DMS 273 (cell line): ENCODE measurements around the gene C16orf86.

Source experiments
- DNase-seq: peaks from one replicate; lab custom pipeline; 2025; ENCODE audit not compliant: unreplicated experiment; lab: John Stamatoyannopoulos, UW

The C16orf86 gene, protein sequence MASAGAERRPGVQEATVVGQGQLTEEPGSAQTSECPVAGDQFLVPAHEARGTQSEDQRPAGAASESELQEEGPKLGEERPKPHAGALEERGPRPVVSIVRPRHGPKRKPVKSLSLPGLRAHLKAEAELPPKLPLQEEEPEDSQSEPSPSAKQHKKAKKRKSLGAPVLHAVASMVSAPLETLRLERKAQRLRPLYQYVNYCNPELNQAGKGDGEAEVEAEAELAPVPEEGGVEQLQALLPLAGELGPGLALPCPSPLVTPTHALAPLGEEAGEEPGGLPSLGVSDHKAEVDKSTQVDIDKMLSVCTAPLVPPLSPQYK

DNA sequence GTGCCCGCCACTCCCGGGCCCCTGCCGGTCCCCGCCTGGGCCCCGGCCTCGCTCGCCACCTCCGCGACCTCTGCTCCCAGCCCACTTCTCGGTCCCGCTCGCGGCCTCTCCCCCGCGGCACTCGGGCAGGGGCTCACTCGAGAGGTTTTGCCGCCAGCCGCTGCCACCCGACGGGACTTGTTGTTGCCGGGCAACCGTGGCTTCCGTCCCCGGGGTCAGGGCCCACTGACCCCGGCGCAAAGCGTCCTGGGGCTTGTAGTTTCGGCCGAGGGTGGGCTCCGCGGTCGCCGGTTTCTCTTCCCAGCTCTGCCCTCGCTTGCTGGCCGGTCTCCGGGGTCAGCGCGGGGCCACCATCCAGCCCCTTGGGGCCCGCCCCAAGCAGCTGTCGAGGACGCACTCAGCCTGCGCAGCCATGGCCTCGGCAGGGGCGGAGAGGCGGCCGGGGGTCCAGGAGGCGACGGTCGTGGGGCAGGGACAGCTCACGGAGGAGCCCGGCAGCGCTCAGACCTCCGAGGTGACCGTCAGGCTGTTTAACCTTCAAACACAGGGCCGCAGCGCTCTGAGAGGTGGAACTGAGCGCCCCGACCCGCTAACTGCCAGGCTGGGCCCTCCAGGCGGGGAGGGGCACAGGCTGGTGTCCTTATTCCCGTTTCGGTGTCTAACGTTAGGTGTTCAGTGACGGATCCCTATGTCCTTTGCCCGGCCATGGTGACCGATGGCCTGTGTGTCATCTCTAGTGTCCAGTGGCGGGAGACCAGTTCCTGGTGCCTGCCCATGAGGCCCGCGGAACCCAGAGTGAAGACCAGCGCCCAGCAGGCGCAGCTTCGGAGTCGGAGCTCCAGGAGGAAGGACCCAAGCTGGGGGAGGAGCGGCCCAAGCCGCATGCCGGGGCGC lies at the start of gene C16orf86, which contains the start of gene ENKD1:
C16orf86 (plus strand) TSS at position 256 of the 894 bp plus-strand sequence; CDS start at position 413, 157 bp downstream.
ENKD1 (minus strand) TSS at position 192 of the 894 bp plus-strand sequence. CDS start 308 bp downstream, outside the sequence.
- peak; percentile 93 for DNase-seq

GRCh38 chr16:67628216-67628615 lies 38.4 kb upstream of the C16orf86 start:
- no peak for DNase-seq

DNA sequence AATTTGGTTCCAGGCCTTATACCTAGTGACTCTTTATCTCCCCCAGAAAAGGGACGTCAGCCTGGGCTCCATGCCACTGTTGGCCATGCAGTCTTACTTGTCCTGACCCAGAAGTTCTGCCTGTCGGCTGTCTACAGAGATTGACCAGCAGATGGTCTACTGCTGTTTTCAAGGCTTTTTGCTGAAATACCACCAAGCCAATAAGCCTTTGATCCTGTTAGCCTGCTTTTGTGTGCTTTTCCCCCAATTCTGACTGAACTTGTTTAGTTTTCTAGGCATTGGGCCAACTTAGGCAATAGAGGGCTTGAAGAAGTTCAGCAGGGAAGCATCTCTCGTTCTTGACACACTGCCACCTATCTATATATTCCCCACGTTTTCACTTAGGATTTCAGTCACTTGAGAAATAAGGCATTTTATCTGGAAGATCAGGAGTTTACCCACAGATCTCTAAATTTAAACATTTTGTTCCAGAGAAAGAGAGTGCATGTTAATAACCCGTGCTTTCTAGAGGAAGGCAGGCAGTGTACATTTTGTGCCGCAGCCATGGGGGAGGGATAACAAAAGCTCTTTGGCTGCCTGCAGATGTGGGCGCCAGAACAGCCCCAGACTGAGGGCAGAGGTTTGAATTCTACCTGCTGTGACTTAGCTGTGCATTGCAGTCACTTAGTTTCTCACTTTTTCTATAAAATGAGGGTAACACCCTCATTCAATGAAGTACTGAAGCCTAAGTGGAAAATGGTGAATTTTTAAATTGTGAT lies 34.0 kb upstream of the C16orf86 start:
- DNase-seq: no peak

- no peak for DNase-seq
Observed at GRCh38 chr16:67636713-67637112, 29.9 kb upstream of the C16orf86 start.

DNA sequence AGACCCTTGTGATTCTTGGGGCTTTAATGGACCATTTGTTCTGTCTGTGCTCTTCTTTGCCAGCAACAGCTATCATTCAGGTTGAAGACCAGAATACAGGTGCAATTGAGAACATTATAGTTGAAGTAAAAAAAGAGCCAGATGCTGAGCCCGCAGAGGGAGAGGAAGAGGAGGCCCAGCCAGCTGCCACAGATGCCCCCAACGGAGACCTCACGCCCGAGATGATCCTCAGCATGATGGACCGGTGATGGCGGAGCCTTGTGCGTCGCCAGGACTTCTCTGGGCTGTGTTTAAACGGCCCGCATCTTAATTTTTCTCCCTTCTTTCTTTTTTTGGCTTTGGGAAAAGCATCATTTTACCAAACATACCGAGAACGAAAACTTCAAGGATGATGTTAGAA lies 29.0 kb upstream of the C16orf86 start:
- DNase-seq: no peak

- peak; percentile 60 for DNase-seq
Observed at GRCh38 chr16:67641779-67642708, 24.6 kb upstream of the C16orf86 start.

GRCh38 chr16:67644038-67644437 lies 22.6 kb upstream of the C16orf86 start:
- no peak for DNase-seq

DNA sequence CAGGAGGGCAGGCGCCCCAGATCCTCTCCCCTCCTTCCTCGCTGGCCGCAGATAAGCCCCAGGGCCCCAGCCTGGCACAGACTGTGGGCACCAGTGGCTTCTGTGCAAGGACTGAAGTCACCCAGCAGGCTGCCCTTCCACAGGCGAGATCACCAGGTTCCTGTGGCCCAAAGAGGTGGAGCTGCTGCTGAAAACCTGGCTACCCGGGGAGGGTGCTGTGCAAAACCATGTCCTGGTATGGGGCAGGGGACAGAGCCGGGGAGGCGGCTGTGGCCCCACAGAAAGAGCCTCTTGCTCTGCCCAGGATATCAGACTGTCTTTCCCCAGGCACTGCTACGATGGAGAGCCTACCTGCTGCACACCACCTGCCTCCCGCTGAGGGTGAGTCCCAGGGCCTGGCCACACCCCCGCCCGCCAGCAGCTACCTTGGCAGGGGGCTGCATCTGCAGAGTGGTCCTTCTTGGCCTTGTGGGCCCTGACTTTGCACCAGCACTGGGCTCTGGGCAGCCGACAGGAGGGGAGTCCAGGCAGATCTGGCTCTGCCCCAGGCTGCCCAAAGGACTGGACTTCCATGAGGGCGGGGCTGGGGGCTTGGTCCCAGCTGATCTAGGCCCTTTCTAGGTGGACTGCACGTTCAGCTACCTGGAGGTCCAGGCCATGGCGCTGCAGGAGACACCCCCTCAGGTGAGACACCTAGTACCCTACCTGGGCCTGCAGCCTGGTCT lies 21.1 kb upstream of the C16orf86 start:
- no peak for DNase-seq

DNA sequence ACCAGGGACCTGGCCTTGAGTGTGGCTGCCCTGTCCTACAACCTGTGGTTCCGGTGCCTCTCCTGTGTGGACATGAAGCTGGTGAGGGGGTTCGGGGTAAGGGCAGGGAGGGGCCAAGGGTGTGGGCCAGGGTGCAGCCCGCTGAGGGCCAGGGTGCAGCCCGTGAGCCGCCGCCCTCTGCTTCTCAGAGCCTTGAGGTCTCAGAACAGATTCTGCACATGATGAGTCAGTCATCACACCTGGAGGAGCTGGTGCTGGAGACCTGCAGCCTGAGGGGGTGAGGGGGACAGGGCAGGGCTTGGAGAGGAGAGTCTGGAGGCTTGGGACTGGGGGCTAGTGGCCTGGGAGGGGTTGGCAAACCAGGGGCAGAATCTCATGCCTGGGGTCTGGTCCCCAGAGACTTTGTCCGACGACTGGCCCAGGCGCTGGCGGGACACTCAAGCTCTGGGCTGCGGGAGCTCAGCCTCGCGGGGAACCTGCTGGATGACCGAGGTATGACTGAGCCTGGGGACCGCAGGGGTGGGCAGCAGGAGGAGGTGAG lies 19.4 kb upstream of the C16orf86 start:
- no peak for DNase-seq

DNA sequence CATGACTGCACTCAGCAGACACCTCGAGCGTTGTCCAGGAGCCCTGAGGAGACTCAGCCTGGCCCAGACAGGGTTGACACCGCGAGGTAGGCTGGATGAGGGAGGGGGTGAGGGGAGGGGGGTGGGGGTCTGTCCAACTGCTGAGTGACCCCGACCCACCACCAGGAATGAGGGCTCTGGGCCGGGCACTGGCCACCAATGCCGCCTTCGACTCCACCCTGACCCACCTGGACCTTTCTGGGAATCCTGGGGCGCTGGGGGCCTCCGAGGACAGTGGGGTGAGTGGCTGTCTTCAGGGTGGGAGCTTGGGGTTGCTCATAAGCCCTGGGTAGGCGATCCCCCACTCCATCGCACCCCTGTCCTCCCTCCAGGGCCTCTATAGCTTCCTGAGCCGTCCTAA lies 18.9 kb upstream of the C16orf86 start:
- no peak for DNase-seq

DNA sequence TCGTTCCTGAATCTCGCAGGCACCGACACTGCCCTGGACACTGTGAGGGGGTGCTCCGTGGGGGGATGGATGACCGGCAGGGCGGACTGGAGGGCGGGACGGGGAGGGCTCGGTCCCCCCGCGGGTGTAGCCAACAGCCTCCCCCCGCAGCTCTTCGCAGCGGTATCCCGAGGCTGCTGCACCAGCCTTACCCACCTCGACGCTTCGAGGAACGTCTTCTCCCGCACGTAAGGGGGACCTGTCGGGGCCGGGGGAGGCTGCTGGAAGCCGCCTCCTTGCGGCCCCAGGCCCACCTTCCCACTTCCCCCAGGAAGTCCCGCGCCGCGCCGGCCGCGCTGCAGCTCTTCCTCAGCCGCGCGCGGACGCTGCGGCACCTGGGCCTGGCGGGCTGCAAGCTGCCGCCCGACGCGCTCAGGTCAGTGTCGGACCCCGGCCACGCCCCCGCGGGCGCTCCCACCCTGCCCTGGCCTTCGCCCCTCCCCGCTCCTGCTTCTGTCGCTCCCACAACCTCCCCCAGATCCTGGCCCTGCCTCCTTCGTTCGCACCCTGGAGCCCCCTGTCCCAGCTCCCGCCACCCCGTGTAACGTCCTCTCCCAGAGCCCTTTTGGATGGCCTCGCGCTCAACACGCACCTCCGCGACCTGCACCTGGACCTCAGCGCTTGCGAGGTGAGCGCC lies 18.4 kb upstream of the C16orf86 start:
- DNase-seq: no peak

DNA sequence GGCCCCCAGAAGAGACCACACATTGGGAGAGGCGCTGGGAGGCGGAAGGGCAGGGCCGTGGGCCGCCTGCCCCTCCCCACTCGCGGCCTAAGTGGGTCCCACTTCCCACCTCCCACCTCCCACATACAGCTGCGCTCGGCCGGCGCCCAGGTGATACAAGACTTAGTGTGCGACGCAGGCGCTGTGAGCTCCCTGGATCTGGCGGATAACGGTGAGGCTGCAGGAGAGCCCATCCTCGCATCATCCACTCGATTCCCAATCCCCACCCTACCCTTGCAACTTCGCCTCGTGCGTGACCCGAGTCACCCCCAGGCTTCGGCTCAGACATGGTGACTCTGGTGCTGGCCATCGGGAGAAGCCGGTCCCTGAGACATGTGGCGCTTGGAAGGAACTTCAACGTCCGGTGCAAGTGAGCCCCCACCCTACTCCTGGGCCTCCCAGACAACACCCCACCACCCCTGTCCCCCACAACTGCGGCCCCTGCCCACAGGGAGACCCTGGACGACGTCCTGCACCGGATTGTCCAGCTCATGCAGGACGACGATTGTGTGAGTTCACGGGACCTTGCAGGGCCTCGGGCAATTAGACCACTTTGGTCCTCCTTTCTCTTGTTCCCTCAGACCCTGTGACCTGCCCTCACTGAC lies 17.7 kb upstream of the C16orf86 start:
- DNase-seq: no peak

DNA sequence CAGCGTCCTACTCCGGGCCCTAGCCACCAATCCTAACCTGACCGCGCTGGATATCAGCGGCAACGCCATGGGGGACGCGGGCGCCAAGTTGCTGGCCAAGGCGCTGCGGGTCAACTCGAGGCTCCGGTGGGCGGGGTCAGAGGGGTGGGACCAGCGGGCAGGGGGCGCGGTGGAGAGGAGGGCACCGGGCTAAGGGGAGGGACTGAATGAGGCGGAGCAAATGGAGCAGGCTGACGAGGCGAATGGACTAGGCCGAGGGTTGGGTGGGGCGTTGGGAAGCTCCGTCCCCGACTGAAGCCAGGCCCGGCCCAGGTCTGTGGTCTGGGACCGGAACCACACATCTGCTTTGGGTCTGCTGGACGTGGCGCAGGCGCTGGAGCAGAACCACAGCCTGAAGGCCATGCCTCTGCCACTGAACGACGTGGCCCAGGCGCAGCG lies 17.1 kb upstream of the C16orf86 start:
- DNase-seq: peak; percentile 34

GRCh38 chr16:67650023-67650422 lies 16.6 kb upstream of the C16orf86 start:
- DNase-seq: no peak

GRCh38 chr16:67651039-67651438 lies 15.6 kb upstream of the C16orf86 start:
- DNase-seq: no peak

DNA sequence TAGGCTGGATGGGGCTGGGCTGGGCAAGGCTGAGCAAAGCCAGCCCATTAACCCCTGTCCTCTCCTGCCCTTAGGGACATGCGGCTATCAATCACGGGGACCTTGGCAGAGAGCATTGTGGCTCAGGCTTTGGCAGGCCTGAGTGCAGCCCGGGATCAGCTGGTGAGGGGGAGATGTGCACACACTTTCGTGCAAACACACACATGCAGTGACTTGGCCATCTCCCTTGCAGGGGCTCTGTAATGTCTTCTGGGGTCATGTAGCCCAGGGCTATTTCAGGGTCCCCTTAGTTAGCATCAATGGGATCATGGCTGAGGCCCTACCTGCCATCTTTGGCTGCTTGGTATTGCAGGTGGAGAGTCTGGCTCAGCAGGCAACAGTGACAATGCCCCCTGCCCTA lies 14.8 kb upstream of the C16orf86 start:
- DNase-seq: no peak

- peak; percentile 78 for DNase-seq
Observed at GRCh38 chr16:67652578-67653127, 14.0 kb upstream of the C16orf86 start.
